ENCODE measurements around the gene OR9Q1.

The OR9Q1 gene

DNA sequence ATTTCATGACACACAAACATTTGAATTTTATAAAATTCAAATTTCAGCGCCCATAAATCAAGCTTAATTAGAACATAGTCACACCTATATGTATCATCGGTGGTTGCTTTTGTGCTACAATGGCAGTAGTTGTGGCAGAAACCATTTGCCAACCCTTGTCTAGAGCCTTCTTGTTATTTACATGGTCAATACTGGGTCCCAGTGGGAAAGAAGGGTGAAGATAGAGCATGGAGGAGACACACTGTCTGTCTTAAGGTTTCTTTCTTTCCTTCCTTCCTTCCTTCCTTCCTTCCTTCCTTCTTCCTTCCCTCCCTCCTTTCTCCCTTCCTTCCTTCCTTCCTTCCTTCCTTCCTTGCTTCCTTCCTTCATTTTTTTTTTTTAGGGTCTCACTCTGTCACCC lies 10.8 kb downstream of the OR9Q1 start:
- DNase-seq, result no peak

DNA sequence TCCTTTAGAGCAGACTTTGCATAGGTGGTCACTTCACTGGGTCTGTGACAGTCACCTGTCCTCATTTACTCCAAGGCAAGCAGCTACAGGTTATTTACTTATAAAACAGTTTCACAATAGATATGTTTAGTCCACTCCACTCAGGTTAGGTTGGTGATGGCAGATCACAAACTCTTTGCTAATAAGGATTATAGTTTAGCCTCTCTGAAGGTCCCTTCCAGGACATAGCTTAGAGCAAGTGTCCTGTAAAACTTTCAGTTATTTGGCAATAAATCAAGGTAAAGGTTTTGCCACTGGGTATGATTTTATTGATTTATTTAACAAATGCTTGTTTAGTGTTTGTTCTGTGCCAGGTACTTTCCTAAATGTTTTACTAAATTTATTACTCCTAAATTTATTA lies 15.9 kb downstream of the OR9Q1 start:
- no peak for DNase-seq

DNA sequence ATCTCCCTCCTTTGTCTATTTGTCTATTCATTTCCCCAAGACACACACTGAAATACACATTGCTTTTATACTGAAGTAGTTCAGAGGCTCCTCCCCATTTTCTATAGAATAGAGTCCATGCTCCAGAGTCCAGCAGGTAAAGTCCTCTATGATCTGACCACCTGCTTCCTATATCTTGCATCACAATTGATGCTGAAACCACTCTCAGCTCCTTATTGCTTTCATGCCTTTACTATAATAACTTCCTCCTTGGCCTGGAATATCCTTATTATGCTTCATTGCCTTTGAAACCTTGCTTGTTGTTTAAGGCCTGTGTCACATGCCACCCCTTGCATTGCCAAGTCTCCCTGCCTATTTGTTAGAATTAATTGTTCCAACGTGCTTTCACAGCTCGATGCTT lies 19.7 kb downstream of the OR9Q1 start:
- no peak for DNase-seq

DNA sequence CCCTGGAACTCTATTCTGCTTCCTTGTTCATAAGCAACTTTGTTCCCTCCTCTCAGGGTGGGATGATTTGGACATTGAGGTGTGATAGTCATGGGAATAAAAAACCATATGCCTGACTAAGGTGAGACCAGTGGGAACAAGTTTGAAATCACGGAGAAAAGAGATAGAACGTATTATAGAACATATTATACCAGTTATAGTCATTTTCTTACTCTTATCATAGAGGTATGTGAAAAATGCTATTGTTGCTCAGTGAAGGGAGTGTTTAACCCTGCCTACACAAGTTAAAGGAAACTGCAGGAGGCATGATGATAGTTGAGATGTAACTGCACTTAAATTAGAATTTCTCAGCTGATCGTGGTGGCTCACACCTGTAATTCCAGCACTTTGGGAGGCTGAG lies 22.6 kb downstream of the OR9Q1 start:
- no peak for DNase-seq

DNA sequence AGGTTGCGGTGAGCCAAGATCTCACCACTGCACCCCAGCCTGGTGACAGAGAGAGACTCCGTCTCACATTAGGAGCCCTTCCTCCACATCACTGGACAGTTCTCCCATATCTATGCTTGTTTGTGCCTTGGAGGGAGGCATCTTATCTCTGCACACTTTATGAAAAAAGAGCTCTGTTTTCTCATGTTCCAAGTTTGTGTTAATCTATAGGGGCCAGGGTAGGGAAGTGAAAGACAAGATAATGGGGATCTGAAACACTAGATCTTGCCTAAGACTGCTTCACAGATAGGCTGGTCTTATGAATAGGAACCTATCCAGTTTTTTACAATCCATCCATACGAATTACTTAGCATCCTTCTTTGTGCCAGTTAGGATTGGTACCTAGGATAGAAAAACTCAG lies 24.1 kb downstream of the OR9Q1 start:
- DNase-seq, result no peak

DNA sequence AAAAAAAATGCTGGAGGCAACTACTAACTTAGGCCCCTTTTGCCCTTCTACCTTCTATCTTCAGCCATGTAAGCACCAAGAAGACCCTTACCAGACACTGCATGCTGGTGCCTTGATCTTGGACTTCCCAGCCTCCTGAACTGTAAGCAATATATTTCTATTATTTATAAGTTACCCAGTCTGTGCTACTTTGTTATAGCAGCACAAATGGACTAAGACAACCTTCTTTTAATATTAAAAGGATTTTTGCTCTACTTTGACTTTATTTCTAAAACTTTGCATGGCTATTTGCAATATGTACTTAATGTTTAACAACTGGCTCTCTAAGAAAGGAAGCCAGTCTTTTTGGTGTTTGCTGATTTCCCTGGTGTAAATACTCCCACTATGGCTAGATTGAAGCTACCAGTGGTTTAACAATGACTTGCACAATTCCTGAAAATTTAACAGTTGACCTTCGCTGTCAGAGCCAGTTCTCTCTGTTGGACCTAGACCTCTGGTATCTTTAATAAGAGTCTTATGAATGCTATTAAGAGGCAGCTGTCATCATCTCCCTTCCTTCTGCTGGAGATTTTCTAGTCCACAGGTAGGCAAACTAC lies 32.2 kb downstream of the OR9Q1 start:
- no peak for DNase-seq

DNA sequence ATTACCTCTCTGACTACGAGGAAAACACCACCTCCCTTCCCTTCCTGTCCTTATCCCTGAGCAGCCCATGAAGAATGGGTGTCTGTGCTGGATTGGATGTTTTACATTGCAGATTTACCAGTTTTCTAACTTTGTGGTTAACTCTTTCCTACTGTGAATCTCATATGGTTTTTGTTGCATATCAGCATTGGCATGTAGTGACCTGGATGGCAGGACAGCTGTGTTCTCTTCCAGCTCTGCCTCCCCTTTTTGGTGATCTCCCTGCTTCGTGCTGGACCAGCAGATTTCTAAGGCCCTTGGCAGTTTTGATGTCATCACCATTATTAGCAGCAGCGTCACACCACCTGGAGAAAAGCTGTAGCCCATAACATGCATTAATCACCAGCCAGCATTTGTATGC lies 33.8 kb downstream of the OR9Q1 start:
- DNase-seq, result no peak

DNA sequence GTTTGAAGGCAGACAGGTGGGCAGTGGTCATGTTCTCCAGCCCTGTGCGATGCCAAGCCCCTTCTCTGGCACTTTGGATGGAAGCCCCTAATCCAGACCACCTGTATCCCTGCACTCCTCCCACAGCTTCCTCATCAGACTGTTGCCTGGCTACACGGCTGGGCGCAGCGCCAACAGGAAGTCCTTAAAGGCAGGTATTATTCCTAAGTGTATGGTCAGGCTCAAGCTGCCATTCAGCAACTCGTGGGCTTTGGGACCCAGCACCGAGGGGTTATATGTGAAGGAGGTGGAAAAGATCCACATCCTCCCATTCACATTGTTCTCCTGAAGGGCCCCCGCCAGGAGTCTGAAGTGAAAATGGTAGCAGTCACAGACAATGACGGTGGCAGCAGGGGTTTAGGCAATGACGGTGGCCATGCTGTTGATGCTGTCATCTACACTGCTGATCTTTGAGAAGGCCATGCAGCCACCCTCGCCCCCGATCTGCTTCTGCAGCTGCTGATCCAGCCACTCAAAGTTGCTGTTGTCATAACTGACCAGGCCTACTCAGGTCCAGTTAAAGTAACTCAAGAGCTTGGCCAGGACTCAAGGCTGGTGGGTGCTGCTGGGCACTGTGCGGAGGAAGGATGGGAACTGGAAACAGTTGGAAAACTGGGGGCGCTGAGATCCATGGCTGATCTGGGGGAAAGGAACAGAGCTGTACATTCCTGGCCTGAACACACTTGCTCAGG lies 34.8 kb downstream of the OR9Q1 start:
- DNase-seq, result no peak

DNA sequence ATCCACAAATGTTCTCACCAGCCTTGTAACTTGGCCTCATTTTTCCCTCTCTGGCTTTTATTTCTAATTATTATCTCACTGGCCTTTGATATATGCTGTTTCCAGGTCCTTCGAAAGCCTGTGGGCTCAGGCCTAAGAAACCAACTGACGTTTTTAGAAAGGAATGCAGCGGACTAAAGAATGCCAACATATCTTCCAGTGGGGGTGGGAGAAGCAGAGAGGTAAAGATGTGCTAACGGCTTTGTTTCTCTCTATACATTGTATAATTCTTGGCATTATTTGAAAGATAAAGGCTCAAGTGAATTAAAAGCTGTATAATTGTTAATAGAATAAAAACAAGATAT lies 35.3 kb downstream of the OR9Q1 start:
- DNase-seq, result no peak

DNA sequence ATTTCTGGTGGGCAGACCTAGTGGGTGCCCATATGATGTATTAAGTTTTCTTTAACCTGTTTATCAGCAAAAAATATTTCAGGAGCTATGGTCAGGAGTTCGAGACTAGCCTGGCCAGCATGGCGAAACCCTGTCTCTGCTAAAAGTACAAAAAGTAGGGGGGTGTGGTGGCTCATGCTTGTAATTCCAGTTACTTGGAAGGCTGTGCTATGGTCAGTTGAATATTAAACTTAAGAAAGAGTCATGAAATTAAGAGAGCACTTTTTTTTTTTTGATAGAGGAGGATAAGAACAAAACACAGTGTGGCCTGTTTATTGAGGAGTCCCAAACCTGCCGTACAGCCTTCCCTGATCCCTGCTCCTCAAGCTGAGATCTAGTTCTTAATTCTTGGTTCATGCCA lies 36.9 kb downstream of the OR9Q1 start:
- no peak for DNase-seq

DNA sequence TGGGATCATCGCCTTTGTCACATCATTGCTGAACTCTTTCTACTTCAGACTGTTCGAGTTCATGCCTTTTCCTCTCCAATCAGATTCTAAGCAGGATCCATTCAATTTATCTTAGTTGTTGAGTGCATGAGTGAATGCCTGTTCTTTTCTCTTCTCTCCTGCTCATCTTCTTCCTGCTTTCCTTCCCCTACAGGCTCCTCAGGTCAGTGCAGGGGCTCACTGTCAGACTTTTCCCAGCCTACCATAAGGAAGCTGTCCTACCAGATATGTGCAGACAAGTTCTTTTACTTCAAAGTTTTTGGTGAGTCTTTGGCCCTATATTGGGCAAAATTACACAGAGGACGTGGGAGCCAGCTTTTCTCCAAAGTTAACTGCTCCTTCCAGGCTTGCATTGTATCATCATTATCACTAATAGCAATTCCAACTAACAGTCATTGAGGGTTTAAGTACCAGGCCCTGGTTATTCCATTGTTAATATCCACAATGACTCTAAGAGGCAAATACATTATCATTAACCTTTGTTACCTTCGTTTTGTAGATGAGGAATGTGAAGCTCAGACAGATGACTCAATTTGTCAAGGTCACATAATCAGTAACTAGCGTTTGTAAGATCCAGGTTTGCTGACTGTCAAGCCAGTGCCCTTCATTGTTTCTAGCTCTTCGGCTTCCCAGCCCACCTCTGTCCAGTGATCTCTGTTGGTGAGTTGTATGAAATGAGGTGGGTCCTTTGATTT lies 37.4 kb downstream of the OR9Q1 start:
- no peak for DNase-seq

DNA sequence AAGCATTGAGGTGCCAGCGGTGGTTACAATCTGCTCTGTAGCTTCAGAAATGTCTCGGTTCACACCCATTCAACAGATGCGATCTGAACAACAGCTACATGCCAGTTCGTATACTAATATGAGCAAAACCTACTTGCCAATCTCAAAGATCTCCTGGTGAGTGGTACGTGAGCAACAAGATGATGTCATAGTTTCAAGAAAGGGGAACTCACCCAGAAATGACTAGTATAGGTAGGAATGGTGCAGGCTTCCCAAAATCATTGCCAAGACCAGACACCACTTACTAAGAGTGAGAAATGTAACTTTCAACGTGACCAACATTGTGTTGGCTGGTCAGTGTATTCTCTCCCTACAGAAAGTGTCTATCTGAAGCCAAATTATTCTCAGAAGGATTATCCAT lies 38.1 kb downstream of the OR9Q1 start:
- DNase-seq, result no peak

DNA sequence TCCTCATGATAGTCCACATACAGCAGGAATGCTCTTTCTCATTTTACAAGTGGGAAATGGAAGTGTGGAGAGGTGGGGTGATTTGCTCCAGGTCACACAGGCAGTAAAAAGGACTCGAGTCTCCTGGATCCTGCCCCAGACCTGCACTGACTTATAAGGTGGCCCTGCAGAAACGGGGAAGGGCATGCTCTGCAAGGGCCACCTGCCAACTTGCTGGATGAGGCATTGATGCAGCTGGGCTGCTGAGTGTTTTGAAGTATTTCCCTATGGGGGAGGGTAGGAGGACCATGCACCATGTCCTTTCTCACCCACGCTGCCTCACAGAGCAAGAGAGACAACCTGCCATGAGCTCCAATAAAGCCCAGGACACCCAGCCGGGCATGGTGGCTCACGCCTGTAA lies 44.0 kb downstream of the OR9Q1 start:
- DNase-seq, result no peak

DNA sequence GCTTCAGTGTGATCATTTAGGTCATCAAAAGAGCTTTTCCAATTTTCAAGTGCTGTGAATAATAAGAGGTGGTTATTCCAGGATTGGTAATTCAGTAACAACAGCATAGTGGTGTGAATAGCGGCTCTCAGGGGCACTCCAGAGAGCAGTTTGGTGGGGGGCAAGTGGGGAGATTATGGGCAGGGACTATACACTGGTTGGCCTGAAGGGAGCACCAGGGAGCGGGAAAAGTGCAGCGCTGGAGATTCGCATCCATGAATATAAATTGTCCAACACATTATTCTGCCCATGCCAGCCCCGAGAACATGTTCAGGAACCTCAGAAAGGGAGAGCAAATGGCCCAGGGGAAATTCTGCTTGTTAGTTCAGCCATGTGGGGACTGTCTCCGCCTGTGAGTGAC lies 45.0 kb downstream of the OR9Q1 start:
- DNase-seq, result no peak

DNA sequence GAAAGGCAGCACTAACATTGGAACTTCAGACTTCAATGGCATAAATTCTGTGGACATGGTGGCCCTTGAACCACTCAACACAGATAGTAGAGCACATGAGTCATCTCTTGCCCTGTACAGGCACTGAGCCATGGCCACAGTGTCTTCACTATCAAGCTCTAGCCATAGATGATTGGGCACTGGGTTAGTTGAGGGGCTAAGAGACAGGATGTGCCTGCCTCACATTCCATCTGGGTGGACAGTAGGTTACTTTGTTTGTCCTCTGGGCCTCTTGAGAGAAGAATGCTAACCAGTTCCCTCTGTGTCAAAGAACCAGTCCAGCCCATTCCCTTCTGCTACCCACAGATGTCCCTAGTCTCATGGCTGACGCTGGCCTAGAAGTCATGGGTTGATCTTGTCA lies 46.9 kb downstream of the OR9Q1 start:
- no peak for DNase-seq

DNA sequence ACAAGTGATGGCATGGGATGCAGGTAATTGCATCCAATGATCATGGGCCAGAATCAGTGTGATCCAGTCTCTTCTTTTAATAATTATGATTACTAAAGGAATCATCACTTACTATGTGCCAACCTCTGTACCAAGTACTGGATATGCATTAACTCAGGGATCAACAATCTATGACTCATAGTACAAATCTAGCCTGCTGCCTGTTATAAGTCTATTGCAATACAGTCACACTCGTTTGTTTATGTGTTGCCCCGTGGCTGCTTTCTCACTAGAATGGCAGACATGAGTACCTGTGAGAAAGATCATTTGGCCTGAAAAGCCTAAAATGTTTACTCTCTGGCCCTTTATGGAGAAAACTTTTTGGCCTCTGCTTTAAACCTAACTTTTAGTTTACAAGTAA lies 52.1 kb downstream of the OR9Q1 start:
- DNase-seq, result no peak

DNA sequence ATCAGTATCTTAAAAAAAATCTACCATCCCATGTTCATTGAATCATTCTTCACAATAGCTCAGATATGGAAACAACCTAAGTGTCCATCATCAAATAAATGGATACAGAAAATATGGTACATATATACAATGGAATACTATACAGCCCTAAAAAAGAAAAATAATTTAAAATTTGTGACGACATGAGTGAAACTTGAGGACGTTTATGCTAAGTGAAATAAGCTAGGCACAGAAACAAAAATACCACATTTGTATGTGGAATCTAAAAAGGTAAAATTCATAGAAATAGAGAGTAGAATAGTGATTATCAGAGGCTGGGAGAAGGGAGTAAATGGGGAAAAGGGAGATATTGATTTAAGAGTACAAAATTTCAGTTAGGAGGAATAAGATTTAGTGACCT lies 62.8 kb downstream of the OR9Q1 start:
- DNase-seq, result no peak

DNA sequence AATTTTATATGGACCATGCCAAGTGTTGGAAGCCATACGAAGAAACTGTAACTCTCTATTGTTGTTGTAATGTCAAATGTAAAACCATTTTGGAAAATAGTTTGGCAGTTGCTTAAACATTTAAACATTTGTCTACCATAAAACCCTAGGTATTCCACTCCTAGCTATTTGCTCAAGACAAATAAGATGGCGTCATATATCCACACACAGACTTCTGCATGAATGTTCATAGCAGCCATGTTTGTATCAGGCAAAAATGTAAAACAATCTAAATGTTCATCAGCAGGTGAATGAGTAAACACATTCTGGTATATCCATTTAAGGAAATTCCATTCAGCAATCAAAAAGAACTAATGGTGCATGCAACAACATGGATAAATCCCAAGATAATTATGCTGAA lies 73.8 kb downstream of the OR9Q1 start:
- no peak for DNase-seq

DNA sequence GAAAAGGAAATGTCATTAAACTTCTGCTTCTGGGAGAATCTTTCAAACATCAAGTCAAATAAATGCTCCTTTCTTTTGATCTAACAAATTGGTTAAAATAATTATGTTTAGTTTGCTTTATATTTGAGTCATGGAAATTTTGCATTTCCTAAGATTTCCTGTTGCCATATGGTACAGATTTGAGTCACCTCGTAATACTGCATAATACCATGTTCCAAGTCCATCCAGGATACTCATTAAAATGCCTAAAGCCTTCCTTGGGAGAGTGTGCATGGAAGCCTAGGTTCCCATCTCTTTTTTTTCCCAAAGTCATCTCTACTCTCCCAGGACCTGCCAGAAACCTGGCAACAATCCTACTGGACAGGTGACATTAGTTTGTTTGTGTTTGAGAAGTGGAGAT lies 97.4 kb downstream of the OR9Q1 start:
- DNase-seq, result no peak

DNA sequence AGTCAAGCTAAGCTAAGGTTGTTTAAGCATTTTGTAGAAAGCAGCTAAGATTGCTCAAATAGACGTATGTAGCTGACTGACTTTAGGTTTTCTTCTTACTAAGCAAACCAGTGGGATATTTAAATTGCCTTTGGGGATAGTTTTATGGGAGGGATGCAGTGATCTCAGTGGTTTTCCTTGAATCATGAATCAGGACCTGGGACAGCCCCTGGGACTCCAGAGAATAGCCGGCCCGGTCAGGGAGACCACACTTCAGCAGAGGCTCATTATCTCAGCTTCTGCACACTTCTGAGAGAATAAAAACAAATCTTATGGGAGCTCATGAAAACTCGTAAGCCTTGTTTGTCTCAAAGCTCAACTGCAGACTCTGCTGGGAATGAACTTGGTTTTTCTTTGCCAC lies 101.8 kb downstream of the OR9Q1 start, which contains the start of gene OR9I1:
OR9I1 (minus strand) TSS at position 62 of the 400 bp plus-strand sequence. CDS start 6,086 bp downstream, outside the sequence.
- no peak for DNase-seq

DNA sequence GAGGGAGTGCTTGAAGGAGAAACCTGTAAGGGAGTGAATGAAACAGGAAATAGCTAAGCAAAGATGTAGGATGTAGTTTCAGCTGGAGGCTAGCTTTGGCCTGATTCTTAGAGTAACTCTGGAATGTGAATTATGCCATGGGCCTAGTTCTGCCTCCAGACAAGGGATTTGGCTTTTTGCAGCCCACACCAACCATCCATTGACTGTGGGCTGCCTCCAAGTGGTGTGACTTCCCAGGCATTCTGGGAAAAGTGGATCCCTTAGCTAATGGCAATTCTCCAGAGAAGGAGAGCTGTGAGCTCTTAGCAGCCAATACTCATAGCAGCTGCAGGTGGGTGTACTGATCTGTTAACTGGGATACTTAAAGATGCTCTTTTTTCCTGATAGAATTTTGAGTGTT lies 103.7 kb downstream of the OR9Q1 start:
- DNase-seq, result no peak

DNA sequence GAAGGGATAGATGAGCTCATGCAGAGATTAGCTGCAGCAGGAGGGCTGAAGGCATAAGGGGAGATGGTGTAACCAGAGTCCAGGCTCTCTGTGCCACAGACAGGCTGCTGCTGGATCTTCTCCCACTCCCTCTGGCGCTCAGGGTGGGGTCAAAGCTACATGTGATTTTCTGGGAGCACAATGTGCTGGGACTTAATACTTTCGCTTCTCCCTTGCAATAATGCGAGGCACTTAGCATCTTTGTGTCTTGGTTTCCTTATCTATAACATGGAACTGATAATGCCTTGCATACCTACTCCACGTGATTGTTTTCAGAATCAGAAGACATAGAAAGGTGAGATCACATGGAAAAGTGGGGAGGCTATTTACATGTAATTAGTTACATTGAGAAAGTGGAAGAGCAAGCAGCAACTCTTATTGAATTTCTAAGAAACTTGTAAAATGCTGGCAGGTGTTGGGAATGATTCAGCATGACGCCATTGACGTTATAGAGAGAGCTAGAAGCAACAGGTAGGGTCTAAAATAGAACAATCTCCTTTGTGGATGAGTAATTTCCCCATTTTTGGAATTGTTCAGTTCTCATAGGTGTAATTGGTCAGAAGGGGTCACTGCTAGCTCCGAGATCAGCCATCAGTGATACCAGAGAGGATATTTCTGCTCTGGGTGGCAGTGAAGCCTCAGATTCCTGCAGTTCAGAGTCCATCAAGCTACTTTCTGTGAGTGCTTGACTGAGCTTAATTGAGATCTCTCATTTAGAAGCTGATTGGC lies 109.8 kb downstream of the OR9Q1 start:
- DNase-seq, result no peak

DNA sequence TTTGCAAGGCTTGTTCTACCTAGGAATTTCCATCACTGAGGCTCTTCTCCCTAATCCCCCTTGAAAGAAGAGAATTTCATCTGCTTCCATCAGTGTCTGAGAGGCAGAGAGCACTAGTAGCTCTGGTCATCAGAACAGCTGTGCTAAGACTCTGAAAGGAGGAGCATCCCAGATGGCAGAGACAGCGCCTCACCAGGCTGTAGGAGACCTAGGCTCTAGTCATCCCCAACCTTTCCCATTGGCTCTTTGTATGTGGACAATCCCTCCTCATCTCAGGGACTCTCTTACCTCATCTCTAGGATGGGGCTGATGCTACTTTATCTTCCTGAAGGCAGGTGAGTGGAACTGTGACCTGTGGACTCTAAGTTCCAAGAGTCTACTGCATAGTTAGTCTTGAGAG lies 110.5 kb downstream of the OR9Q1 start:
- no peak for DNase-seq

DNA sequence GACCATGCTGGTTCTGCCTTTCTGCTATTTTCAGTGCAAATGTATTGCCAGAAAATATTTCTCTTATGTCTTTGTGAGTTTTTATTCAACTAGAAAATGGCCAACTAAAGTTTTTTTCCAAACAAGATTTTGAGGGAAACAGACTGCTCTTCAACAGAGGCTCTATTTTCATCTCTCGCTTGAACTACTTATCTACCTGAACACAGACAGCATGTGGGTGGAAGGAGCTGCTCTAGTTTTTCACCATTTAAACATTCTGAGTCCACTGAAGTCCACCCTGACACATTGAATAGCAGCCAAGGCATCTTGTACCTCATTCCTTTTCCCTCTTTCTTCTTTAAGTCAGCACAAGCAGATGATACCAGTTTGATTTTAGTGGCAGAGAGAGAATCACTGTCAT lies 111.5 kb downstream of the OR9Q1 start:
- DNase-seq, result no peak
